Measurements from ENCODE around the gene ERFE.

The ERFE gene

GRCh38 chr2:238131761-238132462, 26.9 kb upstream of the ERFE start:
- H3K4me3 ChIP-seq (ENCODE audit: low read depth, low read length): no peak overlapping the region
- DNase-seq (ENCODE audit: low read depth): no peak
- no peak for TF ChIP-seq CTCF (IDR thresholded peaks at IDR 0.05; ENCODE audit: low read depth, low read length, missing control alignments)

GRCh38 chr2:238132463-238133450, 26.0 kb upstream of the ERFE start:
- DNase-seq (ENCODE audit: low read depth): no peak
- no peak for TF ChIP-seq CTCF (IDR thresholded peaks at IDR 0.05; ENCODE audit: low read depth, low read length, missing control alignments)
- H3K4me3 ChIP-seq (ENCODE audit: low read depth, low read length): no peak overlapping the region

DNA sequence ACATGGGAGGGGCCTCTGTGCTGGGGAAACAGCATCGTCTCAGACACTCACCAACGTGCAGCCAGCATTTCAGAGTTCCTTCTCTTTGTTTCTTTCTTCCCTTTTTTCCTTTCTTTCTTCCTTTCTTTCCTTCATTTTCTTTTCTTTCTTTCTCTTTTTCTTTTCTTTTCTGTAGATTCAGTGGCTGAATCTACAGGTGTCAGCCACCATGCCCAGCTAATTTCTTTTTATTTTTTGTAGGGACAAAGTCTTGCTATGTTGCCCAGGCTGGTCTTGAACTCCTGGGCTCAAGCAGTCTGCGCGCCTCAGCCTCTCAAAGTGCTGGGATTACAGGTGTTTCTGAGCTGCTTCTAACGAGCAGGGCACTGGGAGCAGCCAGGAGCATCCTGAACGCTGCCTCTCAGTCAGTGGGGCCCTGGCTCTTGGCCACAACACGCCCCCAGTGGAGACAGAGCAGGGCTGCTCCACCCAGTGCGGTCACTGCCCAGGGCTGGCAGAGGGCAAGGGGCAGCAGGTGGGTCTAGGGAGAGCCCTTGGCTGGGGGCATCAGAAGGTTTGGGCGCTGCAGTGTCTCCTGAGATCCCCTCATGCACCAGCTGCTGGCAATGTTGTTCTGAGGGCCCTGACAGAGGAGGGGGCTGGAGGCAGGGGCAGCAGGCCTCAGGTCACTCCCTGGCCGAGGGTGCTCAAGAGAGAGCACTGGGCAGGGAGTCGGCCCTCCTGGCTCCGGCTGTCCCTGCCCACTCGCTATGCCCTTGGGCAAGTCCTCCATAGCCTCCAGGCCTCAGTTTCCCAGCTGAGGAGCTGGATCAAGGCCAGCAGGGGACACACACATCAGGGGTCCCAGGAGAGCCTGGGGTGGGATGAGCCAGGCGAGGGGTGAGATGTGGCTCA, 25.0 kb upstream of the ERFE start:
- no peak for DNase-seq (ENCODE audit: low read depth)
- peak; percentile 9 for TF ChIP-seq CTCF (IDR thresholded peaks at IDR 0.05; ENCODE audit: low read depth, low read length, missing control alignments)
- H3K4me3 ChIP-seq (ENCODE audit: low read depth, low read length): no peak overlapping the region

DNA sequence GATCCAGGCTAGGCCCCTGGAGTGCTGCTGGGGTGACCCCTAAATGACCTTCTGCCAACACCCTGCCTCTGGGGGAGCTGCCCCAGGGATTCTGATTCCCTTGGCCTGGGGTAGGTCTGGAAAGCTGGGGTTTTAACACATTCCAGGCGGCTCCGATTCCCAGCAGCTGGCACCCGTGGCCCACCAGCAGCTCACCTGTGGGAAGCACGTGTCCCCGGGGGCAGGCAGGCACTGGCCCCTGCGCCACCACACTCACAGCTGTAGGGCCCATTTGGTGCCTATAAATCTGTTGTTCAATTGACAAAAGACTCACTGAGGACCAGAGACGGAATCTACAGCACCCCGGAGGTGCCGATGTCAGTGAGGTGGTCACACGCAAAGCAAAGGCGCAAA, 24.4 kb upstream of the ERFE start:
- no peak for DNase-seq (ENCODE audit: low read depth)
- H3K4me3 ChIP-seq (ENCODE audit: low read depth, low read length): no peak overlapping the region
- no peak for TF ChIP-seq CTCF (IDR thresholded peaks at IDR 0.05; ENCODE audit: low read depth, low read length, missing control alignments)

- H3K4me3 ChIP-seq (ENCODE audit: low read depth, low read length): no peak overlapping the region
- no peak for TF ChIP-seq CTCF (IDR thresholded peaks at IDR 0.05; ENCODE audit: low read depth, low read length, missing control alignments)
- DNase-seq (ENCODE audit: low read depth): no peak
Measured at GRCh38 chr2:238135601-238136150, 23.1 kb upstream of the ERFE start.

- TF ChIP-seq CTCF (IDR thresholded peaks at IDR 0.05; ENCODE audit: low read depth, low read length, missing control alignments): no peak
- no peak for DNase-seq (ENCODE audit: low read depth)
- H3K4me3 ChIP-seq (ENCODE audit: low read depth, low read length): no peak overlapping the region
Measured at GRCh38 chr2:238136820-238137537, 21.8 kb upstream of the ERFE start.

Measured in GM12864 (cell line).